K562 (cell line): ENCODE measurements around the gene SLC25A45. TPM values are rescaled to one million over a fixed set of nuclear protein-coding genes. Genes with fewer than 3 reads are reported as not detected.

Experiments used
- CTBP1 ChIP-seq: fragments of 450-650 bp; IDR thresholded peaks from 2 replicates; pipeline ENCODE4 v1.6.1; 2016; ENCODE audit warnings: borderline replicate concordance
- L3MBTL2 ChIP-seq: fragments of 450-650 bp; IDR thresholded peaks from 2 replicates; pipeline ENCODE4 v1.6.1; 2016; ENCODE audit warnings: mild to moderate bottlenecking, moderate library complexity
- LCOR ChIP-seq: sonication (generic); formaldehyde crosslinking; IDR thresholded peaks from 2 replicates; pipeline ENCODE4 v1.8.0; 2022; ENCODE audit warnings: mild to moderate bottlenecking, missing genetic modification reagents
- NR4A1 ChIP-seq, 2 experiments: fragments of 250-450 bp in 1 of 2; fragments of 450-650 bp in 1 of 2; sonication (Bioruptor Pico) in 1 of 2; IDR thresholded peaks; 2 replicates each; pipeline versions ENCODE4 v1.4.0 to v1.6.1; 2016 to 2020; ENCODE audit warnings: mild to moderate bottlenecking in 2 of 2, missing compliant biosample characterization in 1 of 2, missing genetic modification characterization in 1 of 2, moderate library complexity in 1 of 2
- SMAD4 ChIP-seq: fragments of 250-450 bp; sonication (Bioruptor Pico); conservative IDR thresholded peaks from 2 replicates; pipeline ENCODE4 v1.8.0; 2021; ENCODE audit warnings: inconsistent platforms, mild to moderate bottlenecking, moderate library complexity
- SPI1 ChIP-seq: IDR thresholded peaks from 2 replicates; pipeline ENCODE4 v1.6.1; 2011; ENCODE audit warnings: low read depth, low read length, control low read depth, borderline replicate concordance
- polyA plus RNA-seq, 8 experiments: library from polyadenylated mRNA; depleted of rRNA in 4 of 8; stranded (reverse) in 5 of 8; unstranded in 3 of 8; fragments of >200 nt; fragmentation: Nextera tagmentation in 2 of 8; fragmentation: Illumina TruSeq in 1 of 8; extraction: Ambion mirVana in 2 of 8; extraction: Trizol in 1 of 8; gene quantifications; 2 replicates each; pipeline versions ENCODE4 v1.2.1 to v1.2.3, GENCODE V29; 2011 to 2014; ENCODE audit warnings: inconsistent platforms in 1 of 8, missing spikeins in 1 of 8
- total RNA-seq, 7 experiments: library from RNA; depleted of rRNA in 6 of 7; stranded (reverse); fragments of >200 nt in 6 of 7; fragmentation: Illumina TruSeq in 2 of 7; extraction: Trizol in 2 of 7; gene quantifications; 2 replicates each; pipeline versions ENCODE4 v1.2.1 to v1.2.3, GENCODE V29; 2011 to 2021; ENCODE audit warnings: low replicate concordance in 1 of 7
- TF ChIP-seq, protein P1 (sequence below): sonication (generic); formaldehyde crosslinking; IDR thresholded peaks from 2 replicates; pipeline ENCODE4 v1.8.0; 2023; ENCODE audit warnings: missing genetic modification reagents, mild to moderate bottlenecking, borderline replicate concordance
- TF ChIP-seq, protein P2 (sequence below), 2 experiments: IDR thresholded peaks in 1 of 2; conservative IDR thresholded peaks in 1 of 2; 2 replicates each; pipeline ENCODE4 v1.6.1; 2016; ENCODE audit warnings: low read depth in 2 of 2, mild to moderate bottlenecking in 1 of 2, missing compliant biosample characterization in 1 of 2, missing genetic modification characterization in 1 of 2, moderate library complexity in 1 of 2
- TF ChIP-seq, protein P3 (sequence below): fragments of 250-450 bp; sonication (Bioruptor Pico); IDR thresholded peaks from 2 replicates; pipeline ENCODE4 v1.9.0; 2021; ENCODE audit warnings: mild to moderate bottlenecking
- TF ChIP-seq, protein P4 (sequence below): fragments of 450-650 bp; IDR thresholded peaks from 2 replicates; pipeline ENCODE4 v1.6.1; 2017; ENCODE audit warnings: antibody characterized with exemption

Gene SLC25A45
- total and polyA plus RNA-seq, 9 of the 15 experiments (the other 6 are each of a cell fraction or from before 2014, with no cell fraction given), result 0.15 to 2.3 (median 0.68) TPM

DNA sequence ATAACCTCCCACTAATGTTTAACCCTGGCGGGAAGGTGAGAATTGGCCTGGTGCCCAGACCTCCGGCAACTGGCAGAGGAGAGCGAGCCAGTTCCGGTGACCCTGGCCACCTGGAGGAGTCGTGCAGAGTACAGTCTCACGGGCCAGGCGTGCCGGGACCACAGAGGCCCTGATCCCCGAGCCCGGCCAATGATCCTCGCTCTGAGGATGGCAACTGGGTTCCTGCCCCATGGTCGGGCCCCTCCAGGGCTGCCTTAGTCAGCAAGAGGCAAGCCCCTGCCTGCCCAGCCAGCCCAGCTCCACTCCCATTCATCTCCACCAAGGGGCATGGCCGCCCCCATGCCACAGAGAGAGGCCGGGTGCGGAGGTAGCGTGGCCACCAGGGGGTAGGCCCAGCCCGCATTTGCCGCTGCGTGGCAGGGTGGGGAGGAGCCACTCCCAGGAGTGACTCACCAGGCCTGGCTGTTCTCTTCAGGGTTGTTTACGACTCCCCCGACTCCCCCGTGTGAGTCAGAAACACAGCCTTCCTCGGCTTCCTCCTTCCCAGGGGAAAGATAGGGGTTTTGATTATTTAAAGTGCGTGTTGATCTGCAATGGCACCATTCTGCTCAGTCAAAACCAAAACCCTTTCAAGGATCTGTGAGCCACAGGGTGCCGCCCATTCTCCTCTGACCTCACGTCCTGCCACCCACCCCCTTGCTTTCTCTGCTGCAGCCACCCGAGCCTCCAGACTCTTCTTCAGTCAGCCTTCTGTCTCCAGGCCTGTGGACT lies at the start of gene SLC25A45 (continued):
- TF ChIP-seq, protein P1, sequence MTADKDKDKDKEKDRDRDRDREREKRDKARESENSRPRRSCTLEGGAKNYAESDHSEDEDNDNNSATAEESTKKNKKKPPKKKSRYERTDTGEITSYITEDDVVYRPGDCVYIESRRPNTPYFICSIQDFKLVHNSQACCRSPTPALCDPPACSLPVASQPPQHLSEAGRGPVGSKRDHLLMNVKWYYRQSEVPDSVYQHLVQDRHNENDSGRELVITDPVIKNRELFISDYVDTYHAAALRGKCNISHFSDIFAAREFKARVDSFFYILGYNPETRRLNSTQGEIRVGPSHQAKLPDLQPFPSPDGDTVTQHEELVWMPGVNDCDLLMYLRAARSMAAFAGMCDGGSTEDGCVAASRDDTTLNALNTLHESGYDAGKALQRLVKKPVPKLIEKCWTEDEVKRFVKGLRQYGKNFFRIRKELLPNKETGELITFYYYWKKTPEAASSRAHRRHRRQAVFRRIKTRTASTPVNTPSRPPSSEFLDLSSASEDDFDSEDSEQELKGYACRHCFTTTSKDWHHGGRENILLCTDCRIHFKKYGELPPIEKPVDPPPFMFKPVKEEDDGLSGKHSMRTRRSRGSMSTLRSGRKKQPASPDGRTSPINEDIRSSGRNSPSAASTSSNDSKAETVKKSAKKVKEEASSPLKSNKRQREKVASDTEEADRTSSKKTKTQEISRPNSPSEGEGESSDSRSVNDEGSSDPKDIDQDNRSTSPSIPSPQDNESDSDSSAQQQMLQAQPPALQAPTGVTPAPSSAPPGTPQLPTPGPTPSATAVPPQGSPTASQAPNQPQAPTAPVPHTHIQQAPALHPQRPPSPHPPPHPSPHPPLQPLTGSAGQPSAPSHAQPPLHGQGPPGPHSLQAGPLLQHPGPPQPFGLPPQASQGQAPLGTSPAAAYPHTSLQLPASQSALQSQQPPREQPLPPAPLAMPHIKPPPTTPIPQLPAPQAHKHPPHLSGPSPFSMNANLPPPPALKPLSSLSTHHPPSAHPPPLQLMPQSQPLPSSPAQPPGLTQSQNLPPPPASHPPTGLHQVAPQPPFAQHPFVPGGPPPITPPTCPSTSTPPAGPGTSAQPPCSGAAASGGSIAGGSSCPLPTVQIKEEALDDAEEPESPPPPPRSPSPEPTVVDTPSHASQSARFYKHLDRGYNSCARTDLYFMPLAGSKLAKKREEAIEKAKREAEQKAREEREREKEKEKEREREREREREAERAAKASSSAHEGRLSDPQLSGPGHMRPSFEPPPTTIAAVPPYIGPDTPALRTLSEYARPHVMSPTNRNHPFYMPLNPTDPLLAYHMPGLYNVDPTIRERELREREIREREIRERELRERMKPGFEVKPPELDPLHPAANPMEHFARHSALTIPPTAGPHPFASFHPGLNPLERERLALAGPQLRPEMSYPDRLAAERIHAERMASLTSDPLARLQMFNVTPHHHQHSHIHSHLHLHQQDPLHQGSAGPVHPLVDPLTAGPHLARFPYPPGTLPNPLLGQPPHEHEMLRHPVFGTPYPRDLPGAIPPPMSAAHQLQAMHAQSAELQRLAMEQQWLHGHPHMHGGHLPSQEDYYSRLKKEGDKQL (CRISPR knock-in tag), result 0 out of 2 replicates have a peak, but pooled peaks have one; percentile 72
- TF ChIP-seq CTBP1, result peak; percentile 95
- peak; percentile 57; the same call in 1 of the 2 replicates for TF ChIP-seq SPI1
- TF ChIP-seq NR4A1 (CRISPR knock-in tag; IDR thresholded peaks at IDR 0.05), result peak; percentile 75
- TF ChIP-seq NR4A1 (tag; IDR thresholded peaks at IDR 0.05), result peak; percentile 86
- TF ChIP-seq, protein P2, sequence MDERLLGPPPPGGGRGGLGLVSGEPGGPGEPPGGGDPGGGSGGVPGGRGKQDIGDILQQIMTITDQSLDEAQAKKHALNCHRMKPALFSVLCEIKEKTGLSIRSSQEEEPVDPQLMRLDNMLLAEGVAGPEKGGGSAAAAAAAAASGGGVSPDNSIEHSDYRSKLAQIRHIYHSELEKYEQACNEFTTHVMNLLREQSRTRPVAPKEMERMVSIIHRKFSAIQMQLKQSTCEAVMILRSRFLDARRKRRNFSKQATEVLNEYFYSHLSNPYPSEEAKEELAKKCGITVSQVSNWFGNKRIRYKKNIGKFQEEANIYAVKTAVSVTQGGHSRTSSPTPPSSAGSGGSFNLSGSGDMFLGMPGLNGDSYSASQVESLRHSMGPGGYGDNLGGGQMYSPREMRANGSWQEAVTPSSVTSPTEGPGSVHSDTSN (CRISPR knock-in tag; IDR thresholded peaks at IDR 0.05; ENCODE audit: low read depth), result no peak
- TF ChIP-seq, protein P2 (tag; conservative IDR thresholded peaks at IDR 0.05; ENCODE audit: low read depth), result peak; percentile 58; the same call in 1 of the 2 replicates
- TF ChIP-seq, protein P3, sequence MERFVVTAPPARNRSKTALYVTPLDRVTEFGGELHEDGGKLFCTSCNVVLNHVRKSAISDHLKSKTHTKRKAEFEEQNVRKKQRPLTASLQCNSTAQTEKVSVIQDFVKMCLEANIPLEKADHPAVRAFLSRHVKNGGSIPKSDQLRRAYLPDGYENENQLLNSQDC (CRISPR knock-in tag), result no peak
- peak; percentile 85 for TF ChIP-seq L3MBTL2
- TF ChIP-seq LCOR, result 0 out of 2 replicates have a peak, but pooled peaks have one; percentile 35
- TF ChIP-seq, protein P4, sequence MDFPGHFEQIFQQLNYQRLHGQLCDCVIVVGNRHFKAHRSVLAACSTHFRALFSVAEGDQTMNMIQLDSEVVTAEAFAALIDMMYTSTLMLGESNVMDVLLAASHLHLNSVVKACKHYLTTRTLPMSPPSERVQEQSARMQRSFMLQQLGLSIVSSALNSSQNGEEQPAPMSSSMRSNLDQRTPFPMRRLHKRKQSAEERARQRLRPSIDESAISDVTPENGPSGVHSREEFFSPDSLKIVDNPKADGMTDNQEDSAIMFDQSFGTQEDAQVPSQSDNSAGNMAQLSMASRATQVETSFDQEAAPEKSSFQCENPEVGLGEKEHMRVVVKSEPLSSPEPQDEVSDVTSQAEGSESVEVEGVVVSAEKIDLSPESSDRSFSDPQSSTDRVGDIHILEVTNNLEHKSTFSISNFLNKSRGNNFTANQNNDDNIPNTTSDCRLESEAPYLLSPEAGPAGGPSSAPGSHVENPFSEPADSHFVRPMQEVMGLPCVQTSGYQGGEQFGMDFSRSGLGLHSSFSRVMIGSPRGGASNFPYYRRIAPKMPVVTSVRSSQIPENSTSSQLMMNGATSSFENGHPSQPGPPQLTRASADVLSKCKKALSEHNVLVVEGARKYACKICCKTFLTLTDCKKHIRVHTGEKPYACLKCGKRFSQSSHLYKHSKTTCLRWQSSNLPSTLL, result peak; percentile 57; the same call in 1 of the 2 replicates
- peak; percentile 87; the same call in 1 of the 2 replicates for TF ChIP-seq SMAD4 (CRISPR knock-in tag)
